Stomach (tissue), 9 donors: Measurements from ENCODE around the gene IL17REL. TPM values are rescaled to one million over a fixed set of nuclear protein-coding genes. Genes with fewer than 3 reads are reported as not detected.
A peak's percentile ranks its signal among the peaks of the same experiment; 100 is the strongest.

Experiments used
- DNase-seq, 2 donors: peaks; one replicate each; pipeline versions ENCODE4 v3.0.0 to v3.0.0-alpha.2; 2013 to 2019
- H3K27ac ChIP-seq, 5 donors: fragments of 200-600 bp in 4 of 5; sonication (generic) in 4 of 5; one replicate each; pipeline ENCODE4 v1.5.1; 2013 to 2019; ENCODE audit warnings: mild to moderate bottlenecking in 1 of 5, moderate library complexity in 1 of 5
- H3K27me3 ChIP-seq, 3 donors: fragments of 200-600 bp; sonication (generic); one replicate each; pipeline ENCODE4 v1.5.1; 2017 to 2019; ENCODE audit warnings: mixed run types in 1 of 3
- H3K36me3 ChIP-seq, 4 donors: fragments of 200-600 bp; sonication (generic); 1 replicate in 3 of 4; 2 replicates in 1 of 4; pipeline ENCODE4 v1.5.1; 2016 to 2019
- H3K4me1 ChIP-seq, 4 donors: fragments of 200-600 bp; sonication (generic); one replicate each; pipeline ENCODE4 v1.5.1; 2016 to 2019
- H3K4me3 ChIP-seq, 4 donors: fragments of 200-600 bp; sonication (generic) in 3 of 4; one replicate each; pipeline ENCODE4 v1.5.1; 2016 to 2019; ENCODE audit warnings: mild to moderate bottlenecking in 1 of 4
- H3K9me3 ChIP-seq, 4 donors: fragments of 200-600 bp; sonication (generic); one replicate each; pipeline ENCODE4 v1.5.1; 2016 to 2019
- EP300 ChIP-seq: sonication (generic); formaldehyde crosslinking; IDR thresholded peaks from one replicate; pipeline ENCODE4 v1.6.1; 2017; ENCODE audit warnings: antibody characterized with exemption
- POLR2A ChIP-seq, 4 donors: fragments of 450-650 bp; IDR thresholded peaks; one replicate each; pipeline ENCODE4 v1.6.1; 2016; ENCODE audit warnings: antibody characterized with exemption in 4 of 4, control low read depth in 2 of 4, mild to moderate bottlenecking in 1 of 4, moderate library complexity in 1 of 4
- POLR2AphosphoS5 ChIP-seq, 3 donors: sonication (generic); formaldehyde crosslinking; IDR thresholded peaks; one replicate each; pipeline ENCODE4 v1.6.1; 2016; ENCODE audit warnings: antibody characterized with exemption in 3 of 3
- WGBS, 5 donors: extraction: QIAGEN DNeasy Blood & Tissue Kit in 3 of 5; methylation state at CpG; one replicate each; pipeline versions ENCODE4 v1.1.5 to v1.1.7; 2013 to 2018; 5-methylcytosine and 5-hydroxymethylcytosine counted together
- intact Hi-C: fragments of 100-400 bp; cut with DNase I; formaldehyde crosslinking; loops from one replicate; pipeline ENCODE4 v1.15.1; 2023; ENCODE audit warnings: low total_unique reads
- polyA plus RNA-seq, 3 donors: library from polyadenylated mRNA; stranded (reverse); fragments of 200-250 nt; gene quantifications; one replicate each; pipeline ENCODE4 v1.2.3, GENCODE V29; 2013
- total RNA-seq, 5 donors: library from RNA; depleted of rRNA; stranded (reverse); fragments of >200 nt; gene quantifications; one replicate each; pipeline versions ENCODE4 v1.1.0 to v1.2.3, GENCODE V29; 2014 to 2016
- TF ChIP-seq, protein P1 (sequence below), 7 experiments: fragments of 450-650 bp in 4 of 7; fragments of 200-600 bp in 3 of 7; sonication (generic) in 3 of 7; IDR thresholded peaks; one replicate each; pipeline ENCODE4 v1.5.1; 2016 to 2019; ENCODE audit warnings: antibody characterized with exemption in 7 of 7, control low read depth in 2 of 7, mild to moderate bottlenecking in 1 of 7
- donor health status: healthy with polysubstance abuse.
- donor health status: Bipolar disorder and iron deficiency.
- donor health status: healthy.

The IL17REL gene
- total and polyA plus RNA-seq, 8 donors: 0.03 to 1.2 (median 0.89) TPM; not detected in 4

DNA sequence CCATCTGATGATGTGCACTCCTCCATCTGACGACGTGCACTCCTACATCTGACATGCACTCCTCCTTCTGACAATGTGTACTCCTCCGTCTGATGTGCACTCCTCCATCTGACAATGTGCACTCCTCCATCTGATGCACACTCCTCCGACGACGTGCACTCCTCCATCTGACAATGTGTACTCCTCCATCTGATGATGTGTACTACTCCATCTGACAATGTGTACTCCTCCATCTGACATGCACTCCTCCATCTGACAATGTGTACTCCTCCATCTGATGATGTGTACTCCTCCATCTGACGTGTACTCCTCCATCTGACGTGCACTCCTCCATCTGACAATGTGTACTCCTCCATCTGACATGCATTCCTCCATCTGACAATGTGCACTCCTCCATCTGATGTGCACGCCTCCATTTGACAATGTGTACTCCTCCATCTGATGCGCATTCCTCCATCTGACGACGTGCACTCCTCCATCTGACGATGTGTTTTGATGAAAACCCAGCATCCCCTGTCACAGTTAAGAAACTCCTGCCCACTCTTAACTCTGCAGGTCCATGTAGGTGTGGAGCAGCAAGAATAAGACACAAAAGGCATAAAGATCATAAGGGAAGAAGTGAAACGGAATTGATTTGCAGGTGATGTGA lies 9.7 kb upstream of the IL17REL start:
- TF ChIP-seq POLR2A (IDR thresholded peaks at IDR 0.05) (no peak), POLR2AphosphoS5 (IDR thresholded peaks at IDR 0.05) (no peak), EP300 (no peak)
- TF ChIP-seq, protein P1, sequence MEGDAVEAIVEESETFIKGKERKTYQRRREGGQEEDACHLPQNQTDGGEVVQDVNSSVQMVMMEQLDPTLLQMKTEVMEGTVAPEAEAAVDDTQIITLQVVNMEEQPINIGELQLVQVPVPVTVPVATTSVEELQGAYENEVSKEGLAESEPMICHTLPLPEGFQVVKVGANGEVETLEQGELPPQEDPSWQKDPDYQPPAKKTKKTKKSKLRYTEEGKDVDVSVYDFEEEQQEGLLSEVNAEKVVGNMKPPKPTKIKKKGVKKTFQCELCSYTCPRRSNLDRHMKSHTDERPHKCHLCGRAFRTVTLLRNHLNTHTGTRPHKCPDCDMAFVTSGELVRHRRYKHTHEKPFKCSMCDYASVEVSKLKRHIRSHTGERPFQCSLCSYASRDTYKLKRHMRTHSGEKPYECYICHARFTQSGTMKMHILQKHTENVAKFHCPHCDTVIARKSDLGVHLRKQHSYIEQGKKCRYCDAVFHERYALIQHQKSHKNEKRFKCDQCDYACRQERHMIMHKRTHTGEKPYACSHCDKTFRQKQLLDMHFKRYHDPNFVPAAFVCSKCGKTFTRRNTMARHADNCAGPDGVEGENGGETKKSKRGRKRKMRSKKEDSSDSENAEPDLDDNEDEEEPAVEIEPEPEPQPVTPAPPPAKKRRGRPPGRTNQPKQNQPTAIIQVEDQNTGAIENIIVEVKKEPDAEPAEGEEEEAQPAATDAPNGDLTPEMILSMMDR (IDR thresholded peaks at IDR 0.05): no peak
- no peaks in the 10 kb centered on the region for H3K36me3 ChIP-seq
- peaks cover 0 to 5% (median 0%) of the 10 kb centered on the region in 4 donors for H3K9me3 ChIP-seq
- WGBS, 5 donors: 84 to 91% (median 88%) methylated on average over 14 of the region's 14 CpGs
- DNase-seq: no peak
- peaks cover 0 to 34% (median 3%) of the 10 kb centered on the region in 3 donors for H3K27me3 ChIP-seq
- no peak overlapping the region for H3K4me3 ChIP-seq
- H3K4me1 ChIP-seq: peaks cover 0 to 14% (median 12%) of the 10 kb centered on the region in 4 donors
- intact Hi-C loops: no loop called here
- H3K27ac ChIP-seq: no peak overlapping the region

DNA sequence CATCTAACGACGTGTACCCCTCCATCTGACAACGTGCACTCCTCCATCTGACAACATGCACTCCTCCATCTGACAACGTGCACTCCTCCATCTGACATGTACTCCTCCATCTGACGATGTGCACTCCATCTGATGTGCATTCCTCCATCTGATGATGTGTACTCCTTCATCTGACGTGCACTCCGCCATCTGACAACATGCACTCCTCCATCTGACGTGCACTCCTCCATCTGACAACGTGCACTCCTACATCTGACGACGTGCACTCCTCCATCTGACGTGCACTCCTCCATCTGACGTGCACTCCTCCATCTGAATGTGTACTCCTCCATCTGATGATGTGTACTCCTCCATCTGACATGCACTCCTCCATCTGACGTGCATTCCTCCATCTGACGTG lies 8.0 kb upstream of the IL17REL start:
- Histone ChIP-seq H3K36me3 (no peaks in the 10 kb centered on the region), H3K9me3 (peaks cover 0 to 5% (median 0%) of the 10 kb centered on the region in 4 donors), H3K4me1 (peaks cover 0 to 16% (median 9%) of the 10 kb centered on the region in 4 donors), H3K27me3 (peaks cover 0 to 36% (median 19%) of the 10 kb centered on the region in 3 donors), H3K27ac (no peak overlapping the region), H3K4me3 (no peak overlapping the region)
- WGBS, 5 donors: 89 to 92% (median 92%) methylated on average over 15 of the region's 15 CpGs
- intact Hi-C loops: no loop called here
- DNase-seq: no peak
- TF ChIP-seq POLR2A (IDR thresholded peaks at IDR 0.05): no peak
- TF ChIP-seq, protein P1 (IDR thresholded peaks at IDR 0.05): no peak
- TF ChIP-seq POLR2AphosphoS5 (IDR thresholded peaks at IDR 0.05): no peak
- TF ChIP-seq EP300: no peak

DNA sequence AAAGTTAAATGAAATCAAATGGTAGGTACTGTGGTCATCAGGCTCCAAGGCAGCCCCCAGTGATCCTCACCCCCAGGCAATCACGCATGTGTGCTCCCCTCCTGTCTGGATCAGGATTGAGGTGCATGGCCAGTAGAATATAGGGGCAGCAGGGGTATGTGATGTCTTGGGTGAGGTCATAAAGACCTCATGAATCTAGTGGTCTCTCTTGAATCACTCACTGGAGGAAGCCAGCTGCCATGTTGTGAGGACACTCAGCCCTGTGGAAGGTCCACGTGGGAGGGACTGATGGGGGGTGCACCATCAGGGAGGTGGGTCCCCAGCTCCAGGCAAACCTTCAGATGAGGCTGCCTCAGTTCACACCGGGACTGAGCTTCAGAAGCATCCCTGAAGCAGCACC lies 6.8 kb upstream of the IL17REL start:
- Histone ChIP-seq H3K4me1 (peaks cover 10 to 29% (median 22%) of the 10 kb centered on the region in 4 donors), H3K36me3 (no peaks in the 10 kb centered on the region), H3K27ac (no peak overlapping the region), H3K27me3 (peaks cover 8 to 38% (median 32%) of the 10 kb centered on the region in 3 donors), H3K4me3 (no peak overlapping the region), H3K9me3 (peaks cover 0 to 5% (median 0%) of the 10 kb centered on the region in 4 donors)
- WGBS, 5 donors: 53 to 68% (median 65%) methylated on average over 3 of the region's 3 CpGs
- intact Hi-C loops: no loop called here
- TF ChIP-seq POLR2A (IDR thresholded peaks at IDR 0.05): no peak
- no peak for DNase-seq

DNA sequence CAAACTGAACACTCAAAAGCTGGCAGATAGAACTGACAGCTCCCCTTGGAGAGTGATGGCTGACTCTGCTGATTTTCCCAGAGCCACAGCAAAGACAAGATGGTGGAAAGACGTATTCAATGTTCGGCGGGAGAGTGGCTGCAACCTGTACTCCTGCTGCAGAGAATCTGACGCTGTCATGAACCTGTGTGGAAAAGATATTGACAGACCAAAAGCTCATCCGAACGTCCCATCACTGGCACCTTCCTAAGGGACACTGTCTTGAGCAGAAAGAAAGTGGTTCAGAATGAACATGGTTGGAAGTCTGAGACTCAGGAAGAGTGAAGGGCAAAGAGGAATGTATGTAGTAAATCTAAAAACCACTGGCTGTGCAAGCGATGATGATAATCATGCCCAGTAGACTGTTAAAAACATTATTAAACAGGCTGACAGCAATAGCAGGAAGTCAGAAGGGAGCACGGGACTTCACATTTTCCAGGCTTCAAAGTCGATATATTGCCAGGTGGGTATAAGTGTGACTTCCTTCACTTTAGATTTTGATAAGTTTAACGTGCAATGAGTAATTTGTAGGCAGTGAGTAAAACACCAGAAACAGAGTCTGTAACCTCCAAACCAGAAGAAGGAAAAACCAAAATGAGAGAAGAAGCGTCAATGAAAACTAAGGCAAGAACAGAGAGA lies 6.2 kb upstream of the IL17REL start:
- 50 to 55% (median 54%) methylated on average over 11 of the region's 11 CpGs for WGBS, 5 donors
- DNase-seq: peak in 1 of 2 donors; percentile 10
- Histone ChIP-seq H3K4me1 (peaks cover 11 to 33% (median 25%) of the 10 kb centered on the region in 4 donors), H3K27me3 (peaks cover 11 to 43% (median 37%) of the 10 kb centered on the region in 3 donors), H3K4me3 (no peak overlapping the region), H3K27ac (no peak overlapping the region), H3K36me3 (no peaks in the 10 kb centered on the region), H3K9me3 (peaks cover 0 to 5% (median 0%) of the 10 kb centered on the region in 4 donors)
- intact Hi-C loops: no loop called here
- TF ChIP-seq POLR2AphosphoS5 (IDR thresholded peaks at IDR 0.05) (no peak), POLR2A (IDR thresholded peaks at IDR 0.05) (no peak), EP300 (no peak)
- TF ChIP-seq, protein P1 (IDR thresholded peaks at IDR 0.05): no peak
